HFF-Myc (cell line): ENCODE measurements around the gene SRGAP3.

Experiments used
- DNase-seq: peaks from one replicate; pipeline ENCODE4 v3.0.0-alpha.2; 2011; ENCODE audit warnings: low read depth; ENCODE audit errors: extremely low read depth
- H3K4me3 ChIP-seq: replicated peaks from 2 replicates; pipeline ENCODE4 v1.5.1; 2011; ENCODE audit warnings: low read depth, mild to moderate bottlenecking, control low read depth, low read length
- TF ChIP-seq, protein P1 (sequence below): IDR thresholded peaks from 2 replicates; pipeline ENCODE4 v1.5.1; 2012; ENCODE audit warnings: mild to moderate bottlenecking, low read depth, low read length, control low read depth; ENCODE audit errors: missing control alignments

The SRGAP3 gene

DNA sequence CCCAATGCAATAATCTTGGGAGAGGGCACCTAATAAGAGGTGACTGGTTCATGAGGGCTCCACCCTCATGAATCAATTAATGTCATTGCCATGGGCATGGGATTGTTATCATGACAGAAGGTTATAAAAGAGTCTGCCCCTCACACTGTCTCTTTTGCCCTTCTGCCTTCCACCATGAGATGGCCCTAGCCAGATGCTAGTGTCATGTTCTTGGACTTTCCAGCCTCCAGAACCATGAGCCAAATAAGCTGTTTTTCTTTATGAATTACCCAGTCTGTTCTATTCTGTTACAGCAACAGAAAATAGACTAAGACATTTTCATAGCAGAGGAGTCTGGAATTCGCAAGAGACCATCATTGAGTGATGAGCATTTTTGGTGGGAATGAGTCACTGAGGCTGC, 270.2 kb downstream of the SRGAP3 start:
- DNase-seq: no peak
- TF ChIP-seq, protein P1, sequence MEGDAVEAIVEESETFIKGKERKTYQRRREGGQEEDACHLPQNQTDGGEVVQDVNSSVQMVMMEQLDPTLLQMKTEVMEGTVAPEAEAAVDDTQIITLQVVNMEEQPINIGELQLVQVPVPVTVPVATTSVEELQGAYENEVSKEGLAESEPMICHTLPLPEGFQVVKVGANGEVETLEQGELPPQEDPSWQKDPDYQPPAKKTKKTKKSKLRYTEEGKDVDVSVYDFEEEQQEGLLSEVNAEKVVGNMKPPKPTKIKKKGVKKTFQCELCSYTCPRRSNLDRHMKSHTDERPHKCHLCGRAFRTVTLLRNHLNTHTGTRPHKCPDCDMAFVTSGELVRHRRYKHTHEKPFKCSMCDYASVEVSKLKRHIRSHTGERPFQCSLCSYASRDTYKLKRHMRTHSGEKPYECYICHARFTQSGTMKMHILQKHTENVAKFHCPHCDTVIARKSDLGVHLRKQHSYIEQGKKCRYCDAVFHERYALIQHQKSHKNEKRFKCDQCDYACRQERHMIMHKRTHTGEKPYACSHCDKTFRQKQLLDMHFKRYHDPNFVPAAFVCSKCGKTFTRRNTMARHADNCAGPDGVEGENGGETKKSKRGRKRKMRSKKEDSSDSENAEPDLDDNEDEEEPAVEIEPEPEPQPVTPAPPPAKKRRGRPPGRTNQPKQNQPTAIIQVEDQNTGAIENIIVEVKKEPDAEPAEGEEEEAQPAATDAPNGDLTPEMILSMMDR: no peak

DNA sequence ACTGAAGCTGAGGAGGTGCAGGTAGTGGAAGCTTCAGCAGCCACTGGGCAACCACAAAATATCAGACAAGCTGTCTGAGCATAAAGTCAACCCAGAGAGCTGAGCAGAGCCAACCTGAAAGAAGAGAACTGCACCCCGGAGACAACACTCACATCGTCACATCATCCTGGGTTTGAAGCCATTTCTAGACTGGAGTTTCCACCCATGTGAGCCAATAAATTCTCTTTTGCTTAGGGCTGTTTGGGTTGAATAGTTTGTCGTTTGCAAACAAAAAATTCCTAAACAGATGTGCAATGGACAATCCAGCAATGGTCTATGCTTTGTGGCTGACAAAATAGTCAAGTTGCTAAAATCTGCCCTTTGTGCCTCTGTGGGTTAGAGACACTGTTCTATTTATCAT, 270.9 kb downstream of the SRGAP3 start:
- TF ChIP-seq, protein P1: no peak
- H3K4me3 ChIP-seq: no peak overlapping the region
- no peak for DNase-seq

More for the DNA sequence above, 270.2 kb downstream of the SRGAP3 start:
- no peak overlapping the region for H3K4me3 ChIP-seq

DNA sequence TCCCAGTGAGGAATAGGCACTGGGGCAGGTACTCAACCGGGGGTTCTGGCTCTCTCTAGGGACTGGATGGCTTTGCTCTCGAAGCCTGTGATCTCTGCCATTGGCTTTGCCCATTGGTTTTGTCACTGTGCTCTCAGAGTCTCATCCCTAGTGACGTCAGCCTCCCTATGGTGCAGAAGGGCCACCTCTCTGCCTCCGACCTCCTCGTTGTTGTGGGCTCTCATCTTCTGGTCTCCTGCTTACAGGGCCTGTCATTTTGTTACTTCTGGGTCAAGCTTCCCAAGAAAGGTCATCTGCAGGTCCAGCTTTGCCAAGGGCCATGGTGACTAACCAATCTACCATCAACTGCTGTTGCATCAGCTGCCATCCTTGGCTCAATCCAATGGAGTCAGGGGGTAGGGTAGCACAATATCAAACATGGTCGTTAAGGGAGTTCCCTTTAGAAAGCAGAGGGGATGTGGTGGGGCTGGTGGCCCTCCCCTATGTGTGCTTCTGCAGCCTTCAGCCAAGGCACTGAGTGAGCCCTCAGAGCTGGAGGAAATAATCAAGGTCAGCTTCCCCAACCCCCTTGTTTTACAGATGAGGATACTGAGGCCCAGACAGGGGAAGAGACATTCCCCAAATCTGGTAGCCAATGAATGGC, 272.8 kb downstream of the SRGAP3 start:
- TF ChIP-seq, protein P1: no peak
- DNase-seq: no peak
- H3K4me3 ChIP-seq: no peak overlapping the region

DNA sequence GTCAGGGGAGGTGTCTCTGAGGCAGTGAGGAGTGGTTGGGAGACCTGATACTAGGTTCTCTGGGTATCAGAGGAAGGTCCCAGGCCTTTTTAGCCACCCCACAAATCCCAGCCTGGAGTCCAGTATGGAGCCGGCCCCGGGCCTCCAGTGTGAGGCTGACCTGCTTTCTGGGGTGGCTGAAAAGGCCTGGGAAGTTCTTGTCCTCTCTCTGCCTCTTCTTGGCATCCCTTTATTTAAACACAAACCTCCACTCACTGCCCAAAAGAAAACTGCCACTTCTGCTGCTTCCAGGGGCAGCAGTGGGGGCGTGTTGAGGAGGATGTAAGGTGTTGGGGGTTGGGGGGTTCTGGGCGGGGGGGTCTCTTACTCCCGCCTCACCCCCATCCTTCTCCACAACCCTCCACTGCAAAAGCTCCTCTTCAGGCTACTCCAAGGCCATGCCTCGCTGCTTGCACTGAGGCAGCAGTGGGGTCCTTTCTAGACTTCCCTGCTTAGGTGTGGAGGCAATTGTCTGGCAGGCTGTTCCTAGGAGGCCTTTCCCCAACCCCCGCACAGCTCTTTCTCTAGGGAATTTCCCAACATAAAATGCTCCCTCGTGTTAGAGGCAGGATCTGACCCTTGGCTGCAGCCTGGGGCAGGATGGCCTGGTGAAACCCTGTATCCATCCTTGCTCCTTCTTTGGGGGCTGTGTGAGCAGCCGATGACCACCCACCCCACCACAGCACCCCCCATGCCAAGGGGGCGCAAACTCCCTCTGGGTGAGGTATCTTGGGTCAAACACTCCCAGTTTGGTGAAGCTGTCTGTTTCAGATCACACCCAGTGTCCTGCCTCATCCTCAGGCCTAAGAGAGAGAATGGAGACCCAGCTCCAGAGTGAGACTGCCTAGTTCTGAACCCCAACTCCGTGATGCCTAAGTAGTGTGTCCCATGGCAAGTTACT, 274.1 kb downstream of the SRGAP3 start:
- DNase-seq: no peak
- no peak overlapping the region for H3K4me3 ChIP-seq
- TF ChIP-seq, protein P1: no peak

DNA sequence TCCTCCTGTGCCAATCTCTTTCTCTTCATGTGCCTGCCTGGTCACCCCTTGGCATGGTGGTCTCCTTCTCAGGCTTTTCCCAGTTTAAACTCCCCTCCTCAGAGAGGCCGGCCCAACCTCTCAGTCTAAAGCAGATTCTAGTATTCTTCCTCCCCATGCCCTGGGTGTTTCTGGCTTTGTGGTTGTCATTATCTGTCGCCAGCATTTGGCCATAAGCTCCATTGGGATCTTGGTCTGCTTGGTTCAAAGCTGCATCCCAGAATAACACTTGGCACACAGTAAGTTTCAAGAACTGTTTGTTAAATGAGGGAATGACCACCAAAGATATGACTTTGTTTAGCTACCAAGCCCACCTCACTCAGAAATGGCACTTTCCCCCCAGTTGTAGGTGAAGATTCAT, 275.0 kb downstream of the SRGAP3 start:
- DNase-seq: no peak
- TF ChIP-seq, protein P1: no peak
- H3K4me3 ChIP-seq: no peak overlapping the region

DNA sequence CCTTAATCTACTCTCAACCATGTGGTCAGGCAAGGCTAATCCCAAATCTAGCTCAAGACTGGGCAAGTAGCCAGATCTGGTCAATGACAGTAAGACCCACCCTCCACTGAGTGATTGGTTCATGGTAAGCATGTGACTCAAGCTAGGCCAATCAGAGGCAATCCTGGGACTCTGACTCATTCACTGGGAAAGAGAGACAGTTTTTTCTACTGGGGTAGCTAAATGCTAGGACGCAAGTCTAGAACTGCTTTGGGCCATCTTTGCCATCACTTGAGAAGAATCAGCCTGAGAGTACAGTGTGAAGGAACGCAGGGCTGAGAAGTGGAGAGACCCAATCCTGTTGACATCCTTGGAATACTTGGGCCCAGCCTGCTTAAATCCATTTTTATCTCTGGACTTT, 276.8 kb downstream of the SRGAP3 start:
- H3K4me3 ChIP-seq: no peak overlapping the region
- DNase-seq: peak; percentile 50
- TF ChIP-seq, protein P1: no peak
